ENCODE results near the gene CRTAC1.

DNA sequence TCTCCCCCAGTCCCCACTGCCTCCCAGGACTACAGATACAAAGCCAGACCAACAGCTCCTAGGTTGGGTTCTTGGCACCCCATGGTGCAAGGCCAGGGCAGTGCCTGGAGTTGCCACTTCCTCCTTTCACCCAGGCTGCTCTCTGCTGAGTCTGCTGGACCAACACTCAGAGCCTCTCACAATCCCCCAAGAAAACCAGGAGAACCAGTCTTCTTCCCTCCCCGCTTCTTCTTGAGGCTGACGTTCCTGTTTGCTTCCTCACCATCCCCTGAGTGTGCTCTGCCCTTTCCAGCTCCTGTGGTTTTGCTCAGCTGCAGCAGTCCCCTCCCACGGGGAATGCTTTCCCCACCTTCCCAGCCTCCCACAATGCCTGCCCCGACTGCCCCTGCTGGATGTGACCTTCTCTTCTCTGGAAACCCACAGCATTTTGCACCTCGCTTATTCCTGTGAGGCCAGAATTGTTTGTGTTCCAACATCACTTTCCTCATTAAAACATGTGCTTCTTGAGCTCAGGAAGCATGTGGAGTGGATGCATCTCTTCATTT lies 90.9 kb downstream of the CRTAC1 start:
- TF ChIP-seq ZNF384 (IDR thresholded peaks at IDR 0.05; ENCODE audit: low read depth, low read length) (no peak), EZH2 (IDR thresholded peaks at IDR 0.05; ENCODE audit: borderline replicate concordance, low read depth, low read length) (no peak), NCOA1 (IDR thresholded peaks at IDR 0.05; ENCODE audit: low read depth) (no peak), DPF2 (IDR thresholded peaks at IDR 0.05) (no peak), KDM1A (IDR thresholded peaks at IDR 0.05) (no peak), JUN (IDR thresholded peaks at IDR 0.05; ENCODE audit: borderline replicate concordance, low read depth, low read length) (no peak), JUN (CRISPR knock-in tag; IDR thresholded peaks at IDR 0.05; ENCODE audit: borderline replicate concordance) (no peak), ATF2 (CRISPR knock-in tag; IDR thresholded peaks at IDR 0.05) (no peak), NUFIP1 (IDR thresholded peaks at IDR 0.05; ENCODE audit: partially characterized antibody) (no peak)
- TF ChIP-seq, protein P1, sequence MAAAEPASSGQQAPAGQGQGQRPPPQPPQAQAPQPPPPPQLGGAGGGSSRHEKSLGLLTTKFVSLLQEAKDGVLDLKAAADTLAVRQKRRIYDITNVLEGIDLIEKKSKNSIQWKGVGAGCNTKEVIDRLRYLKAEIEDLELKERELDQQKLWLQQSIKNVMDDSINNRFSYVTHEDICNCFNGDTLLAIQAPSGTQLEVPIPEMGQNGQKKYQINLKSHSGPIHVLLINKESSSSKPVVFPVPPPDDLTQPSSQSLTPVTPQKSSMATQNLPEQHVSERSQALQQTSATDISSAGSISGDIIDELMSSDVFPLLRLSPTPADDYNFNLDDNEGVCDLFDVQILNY (CRISPR knock-in tag; IDR thresholded peaks at IDR 0.05): no peak
- TF ChIP-seq, protein P2, sequence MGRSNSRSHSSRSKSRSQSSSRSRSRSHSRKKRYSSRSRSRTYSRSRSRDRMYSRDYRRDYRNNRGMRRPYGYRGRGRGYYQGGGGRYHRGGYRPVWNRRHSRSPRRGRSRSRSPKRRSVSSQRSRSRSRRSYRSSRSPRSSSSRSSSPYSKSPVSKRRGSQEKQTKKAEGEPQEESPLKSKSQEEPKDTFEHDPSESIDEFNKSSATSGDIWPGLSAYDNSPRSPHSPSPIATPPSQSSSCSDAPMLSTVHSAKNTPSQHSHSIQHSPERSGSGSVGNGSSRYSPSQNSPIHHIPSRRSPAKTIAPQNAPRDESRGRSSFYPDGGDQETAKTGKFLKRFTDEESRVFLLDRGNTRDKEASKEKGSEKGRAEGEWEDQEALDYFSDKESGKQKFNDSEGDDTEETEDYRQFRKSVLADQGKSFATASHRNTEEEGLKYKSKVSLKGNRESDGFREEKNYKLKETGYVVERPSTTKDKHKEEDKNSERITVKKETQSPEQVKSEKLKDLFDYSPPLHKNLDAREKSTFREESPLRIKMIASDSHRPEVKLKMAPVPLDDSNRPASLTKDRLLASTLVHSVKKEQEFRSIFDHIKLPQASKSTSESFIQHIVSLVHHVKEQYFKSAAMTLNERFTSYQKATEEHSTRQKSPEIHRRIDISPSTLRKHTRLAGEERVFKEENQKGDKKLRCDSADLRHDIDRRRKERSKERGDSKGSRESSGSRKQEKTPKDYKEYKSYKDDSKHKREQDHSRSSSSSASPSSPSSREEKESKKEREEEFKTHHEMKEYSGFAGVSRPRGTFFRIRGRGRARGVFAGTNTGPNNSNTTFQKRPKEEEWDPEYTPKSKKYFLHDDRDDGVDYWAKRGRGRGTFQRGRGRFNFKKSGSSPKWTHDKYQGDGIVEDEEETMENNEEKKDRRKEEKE (IDR thresholded peaks at IDR 0.05; ENCODE audit: borderline replicate concordance in 1 of 2, control insufficient read depth in 1 of 2, low read depth in 2 of 2, low read length in 1 of 2): no peak
